EL (cell line): ENCODE results near the gene IKZF3.
A peak's percentile ranks its signal among the peaks of the same experiment; 100 is the strongest.
"Not testable (repeated sequence)": the region's sequence is repeated elsewhere in the genome, so short reads cannot be mapped to it uniquely, and the experiment has no call there.

Experiments used
- DNase-seq: peaks from one replicate; pipeline ENCODE4 v3.0.0-alpha.2; 2016

IKZF3 gene

GRCh38 chr17:39777534-39778365, 86.4 kb downstream of the IKZF3 start:
- DNase-seq = no peak

GRCh38 chr17:39776252-39776651, 87.9 kb downstream of the IKZF3 start:
- DNase-seq = no peak

DNA sequence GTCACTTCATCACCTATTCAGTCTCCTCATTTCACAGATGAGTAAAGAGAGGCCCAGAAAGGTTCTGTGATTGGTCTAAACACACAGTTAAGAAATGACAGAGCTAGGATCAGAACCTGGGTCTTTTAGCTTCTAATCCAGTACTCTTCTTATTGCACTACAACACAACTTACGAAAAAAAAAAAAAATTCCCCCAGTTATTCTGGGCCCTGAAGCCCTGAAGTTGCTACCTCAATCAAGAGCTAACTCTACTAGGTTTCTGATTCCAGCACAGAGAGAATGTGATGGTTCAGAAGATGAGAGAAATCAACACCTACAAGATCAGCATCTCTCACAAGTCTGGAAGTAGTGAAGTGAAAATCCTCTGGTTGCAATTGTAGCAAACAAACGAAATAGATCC, 89.1 kb downstream of the IKZF3 start:
- no peak for DNase-seq

- no peak for DNase-seq
These were observed 90.1 kb downstream of the IKZF3 start for GRCh38 chr17:39774047-39774446.

- no peak for DNase-seq
These were observed 90.9 kb downstream of the IKZF3 start for GRCh38 chr17:39772987-39773934.

GRCh38 chr17:39772415-39772814, 91.7 kb downstream of the IKZF3 start:
- DNase-seq = no peak

DNA sequence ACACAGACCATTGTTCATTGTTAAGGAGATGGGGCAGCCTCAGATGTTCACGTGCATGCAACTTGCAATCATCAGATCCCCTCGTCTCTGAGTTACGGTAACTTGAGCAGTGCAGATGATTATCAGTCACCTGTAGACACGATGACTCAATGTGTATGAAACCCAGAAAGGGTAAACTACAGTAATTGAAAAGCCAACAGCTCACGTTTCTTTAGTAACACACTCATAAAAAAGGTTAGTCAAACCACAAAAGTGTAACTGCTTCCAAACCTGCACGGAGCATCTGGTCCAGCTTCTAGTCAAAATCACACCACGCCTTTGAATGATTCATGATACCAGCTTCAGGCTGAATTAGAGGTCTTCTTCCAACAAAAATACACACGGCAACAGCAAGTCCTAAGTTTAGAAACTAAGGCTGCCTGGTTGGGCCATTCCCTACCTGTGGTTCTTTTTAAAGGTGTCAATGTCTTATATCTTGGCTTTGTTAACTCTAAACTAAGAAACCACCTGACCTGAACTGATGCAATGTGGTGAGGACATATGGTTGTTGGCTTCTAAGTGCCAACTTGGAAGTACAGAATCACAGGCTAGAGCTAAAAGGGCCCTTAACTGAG, 94.0 kb downstream of the IKZF3 start:
- peak; percentile 56 for DNase-seq

DNA sequence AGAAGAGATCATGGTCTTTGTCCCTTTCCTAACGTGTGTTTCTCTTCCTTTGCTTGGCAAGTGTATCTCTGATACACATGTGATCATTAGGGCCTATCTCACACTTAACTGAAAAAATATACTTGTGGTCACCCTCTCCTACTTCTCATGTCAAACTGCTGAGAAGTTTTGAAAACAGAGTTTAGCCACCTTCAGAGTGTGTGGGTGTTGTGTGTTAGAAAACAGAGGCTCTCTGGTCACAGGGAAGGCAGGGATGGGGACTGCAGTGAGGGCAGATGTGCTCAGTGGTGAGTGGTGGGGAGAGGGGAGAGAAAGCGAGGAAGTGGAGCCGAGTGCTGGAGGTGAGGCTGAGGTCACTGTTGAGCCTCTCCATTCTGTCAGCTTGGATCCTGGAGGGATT, 97.0 kb downstream of the IKZF3 start:
- DNase-seq = no peak

DNA sequence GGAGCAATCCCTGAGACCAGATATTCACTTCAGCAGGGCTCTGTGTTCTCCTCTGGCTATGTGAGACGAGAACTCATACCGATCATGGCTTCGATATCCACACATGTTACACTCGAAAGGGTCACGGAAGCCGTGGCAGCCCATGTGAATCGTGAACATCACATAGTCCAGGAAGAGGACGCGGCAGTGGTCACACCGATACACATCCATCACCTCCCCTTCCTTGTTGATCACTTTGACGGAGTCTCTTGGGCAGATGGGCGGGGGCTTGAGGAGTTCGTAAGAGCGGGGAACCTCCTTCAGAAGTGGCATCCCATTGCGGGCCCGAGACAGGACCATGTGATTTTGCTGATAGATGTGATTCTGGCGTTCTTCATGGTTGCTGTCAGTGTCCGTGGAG, 98.3 kb downstream of the IKZF3 start:
- DNase-seq = no peak

DNA sequence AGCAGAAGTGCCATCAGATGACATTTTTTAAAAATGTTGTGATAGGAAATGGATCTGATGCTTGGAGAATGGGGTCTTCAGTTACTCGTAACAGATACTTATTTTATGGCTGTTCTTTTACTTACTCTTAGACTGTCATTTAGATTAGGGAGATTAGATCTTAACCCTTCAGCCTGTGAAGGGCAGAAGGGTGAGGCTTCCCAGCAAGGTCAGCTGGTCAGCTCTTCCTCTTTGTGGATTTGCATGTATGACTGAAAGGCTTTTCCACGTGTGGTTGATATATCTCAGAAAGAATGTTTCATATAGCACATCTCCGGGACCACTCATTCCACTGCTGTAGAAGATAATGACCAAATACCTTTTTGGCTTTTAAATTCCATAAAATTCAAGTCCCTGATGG, 98.9 kb downstream of the IKZF3 start:
- DNase-seq = no peak

DNA sequence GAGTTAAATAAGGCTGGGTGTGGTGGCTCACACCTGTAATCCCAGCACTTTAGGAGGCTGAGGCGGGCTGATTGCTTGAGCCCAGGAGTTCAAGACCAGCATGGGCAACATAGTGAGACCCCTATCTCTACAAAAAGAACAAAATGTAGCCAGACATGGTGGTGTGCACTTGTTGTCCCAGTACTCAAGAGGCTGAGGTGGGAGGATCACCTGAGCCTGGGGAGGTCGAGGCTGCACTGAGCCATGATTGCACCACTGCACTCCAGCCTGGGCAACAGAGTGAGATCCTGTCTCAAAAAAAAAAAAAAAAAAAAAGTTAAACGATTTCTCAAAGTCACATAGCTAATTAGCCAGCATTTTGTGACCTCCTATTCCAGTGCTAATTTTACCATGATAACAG, 99.9 kb downstream of the IKZF3 start:
- DNase-seq = not testable (repeated sequence)

- DNase-seq = peak; percentile 58
These were observed 100.9 kb downstream of the IKZF3 start for GRCh38 chr17:39763051-39763820.

DNA sequence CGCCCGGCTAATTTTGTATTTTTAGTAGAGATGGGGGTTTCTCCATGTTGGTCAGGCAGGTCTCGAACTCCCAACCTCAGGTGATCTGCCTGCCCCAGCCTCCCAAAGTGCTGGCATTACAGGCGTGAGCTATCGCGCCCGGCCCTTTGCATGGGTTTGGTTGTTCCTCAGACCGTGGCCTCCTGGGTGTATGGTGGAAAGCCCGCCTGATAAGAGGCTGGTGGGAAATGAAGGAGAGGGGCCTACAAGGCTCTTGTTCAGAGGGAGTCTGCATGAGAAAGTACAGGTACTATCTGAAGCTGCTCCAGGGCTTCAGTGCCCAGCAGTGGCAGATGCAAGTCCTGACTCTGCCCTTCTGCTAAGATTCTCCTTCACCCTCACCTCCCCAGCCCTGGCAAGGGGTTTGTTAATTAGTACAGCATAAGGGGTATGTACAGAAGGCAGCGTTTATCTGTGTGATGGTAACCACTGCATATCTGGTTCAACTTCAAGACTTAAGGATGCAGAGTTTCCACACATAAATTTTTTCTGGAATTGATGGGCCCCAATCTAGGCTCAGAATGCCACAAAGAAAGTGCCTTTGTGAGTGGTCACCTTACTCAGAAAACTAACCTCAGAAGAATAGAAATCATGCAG, 102.1 kb downstream of the IKZF3 start:
- no peak for DNase-seq

- no peak for DNase-seq
These were observed 104.9 kb downstream of the IKZF3 start for GRCh38 chr17:39759204-39759603.

GRCh38 chr17:39757931-39758873, 105.9 kb downstream of the IKZF3 start:
- DNase-seq = no peak

DNA sequence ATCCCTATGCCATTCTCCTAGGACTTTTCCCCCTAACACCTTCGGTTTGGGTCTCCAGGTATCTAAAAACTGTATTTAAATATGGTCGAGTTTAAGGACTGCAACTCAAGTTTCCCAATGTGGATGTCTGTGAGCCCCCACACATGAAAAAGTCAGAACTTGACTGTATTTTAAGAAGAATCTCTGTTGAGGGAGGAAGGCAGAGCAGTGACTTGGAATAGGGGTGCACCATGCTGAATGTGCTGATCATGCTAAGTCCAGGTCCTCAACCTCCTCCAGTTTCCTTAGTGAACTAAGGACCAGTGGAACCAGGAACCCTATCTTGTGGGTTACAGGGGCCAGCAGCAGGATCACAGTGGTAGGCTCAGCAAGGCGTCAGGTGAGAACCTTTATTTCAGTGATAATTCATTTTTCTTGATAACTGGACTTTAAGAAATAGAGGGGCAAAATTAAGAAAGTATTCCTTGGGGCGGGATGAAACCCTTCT, 106.9 kb downstream of the IKZF3 start:
- no peak for DNase-seq

- no peak for DNase-seq
These were observed 107.6 kb downstream of the IKZF3 start for GRCh38 chr17:39756380-39757079.

DNA sequence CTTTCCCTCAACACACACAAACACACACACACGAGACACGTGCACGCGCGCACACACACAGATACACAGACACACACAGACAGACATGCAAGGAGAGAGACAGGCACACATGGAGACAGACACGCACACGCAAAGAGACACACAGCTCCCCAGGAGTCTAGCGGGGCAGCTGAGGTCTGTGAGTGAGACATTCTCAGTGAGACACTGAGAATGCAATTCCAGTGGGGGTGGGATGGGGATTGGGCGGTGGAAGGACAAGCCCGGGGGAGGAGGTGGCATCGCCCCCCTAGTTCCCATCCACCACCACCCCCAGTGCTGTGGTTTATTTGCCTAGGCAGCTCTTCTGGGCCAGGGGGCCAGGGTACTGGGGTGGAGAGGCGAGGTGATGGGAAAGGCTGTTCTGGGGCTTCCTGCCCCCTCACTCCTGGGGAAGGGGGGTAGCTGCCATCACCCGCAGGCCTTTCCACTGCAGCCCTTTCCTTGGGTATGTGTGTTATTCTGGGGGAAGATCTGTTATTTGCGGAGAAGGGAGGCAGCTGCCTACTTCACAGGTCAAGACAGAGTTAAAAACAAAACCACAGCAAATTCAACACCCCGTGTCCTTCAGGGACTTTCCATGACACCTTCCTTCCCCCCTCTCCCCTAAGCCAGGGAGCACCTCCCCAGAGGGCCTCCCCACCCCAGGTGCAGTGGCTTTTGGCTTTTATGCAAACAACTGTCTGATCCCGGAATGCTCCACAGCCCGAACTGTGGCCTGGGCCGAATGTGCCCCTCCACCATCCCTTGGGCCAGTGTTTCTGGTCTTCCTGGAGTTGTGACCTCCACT, 108.3 kb downstream of the IKZF3 start:
- DNase-seq = no peak

DNA sequence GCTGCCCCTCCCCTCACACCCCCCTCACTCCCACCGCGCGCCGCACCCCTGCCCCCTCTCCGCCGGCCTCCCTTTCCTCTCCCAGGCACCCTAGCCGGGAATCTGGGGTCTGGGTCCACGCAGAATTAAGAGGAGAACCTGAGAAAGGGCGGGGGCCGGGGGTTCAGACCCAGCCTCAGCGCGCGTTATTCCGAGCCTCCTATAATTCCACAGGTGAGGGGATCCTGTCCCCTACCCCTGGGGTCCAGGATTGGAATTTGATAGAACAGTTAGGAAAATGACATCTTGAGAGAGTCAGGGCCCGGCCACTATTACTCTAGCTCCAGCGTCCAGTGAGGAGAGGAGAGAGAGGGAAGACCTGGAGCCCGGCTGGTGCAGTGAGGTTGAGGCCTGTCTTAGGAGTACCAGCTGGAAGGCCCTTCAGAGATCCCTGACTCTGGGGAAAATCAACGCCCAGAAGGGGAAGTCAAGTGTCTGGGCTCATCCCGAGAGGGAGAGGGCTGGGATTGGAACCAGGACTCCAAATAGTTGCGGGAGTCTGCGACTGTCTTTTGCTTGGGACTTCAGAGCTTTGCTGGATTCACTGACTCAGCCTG, 109.1 kb downstream of the IKZF3 start:
- peak; percentile 14 for DNase-seq
